Measurements from ENCODE around the gene FOXRED1. TPM values are rescaled to one million over a fixed set of nuclear protein-coding genes. Genes with fewer than 3 reads are reported as not detected.

FOXRED1 gene
- total RNA-seq, 1 donor from 2014 or later, result 16.3 TPM

DNA sequence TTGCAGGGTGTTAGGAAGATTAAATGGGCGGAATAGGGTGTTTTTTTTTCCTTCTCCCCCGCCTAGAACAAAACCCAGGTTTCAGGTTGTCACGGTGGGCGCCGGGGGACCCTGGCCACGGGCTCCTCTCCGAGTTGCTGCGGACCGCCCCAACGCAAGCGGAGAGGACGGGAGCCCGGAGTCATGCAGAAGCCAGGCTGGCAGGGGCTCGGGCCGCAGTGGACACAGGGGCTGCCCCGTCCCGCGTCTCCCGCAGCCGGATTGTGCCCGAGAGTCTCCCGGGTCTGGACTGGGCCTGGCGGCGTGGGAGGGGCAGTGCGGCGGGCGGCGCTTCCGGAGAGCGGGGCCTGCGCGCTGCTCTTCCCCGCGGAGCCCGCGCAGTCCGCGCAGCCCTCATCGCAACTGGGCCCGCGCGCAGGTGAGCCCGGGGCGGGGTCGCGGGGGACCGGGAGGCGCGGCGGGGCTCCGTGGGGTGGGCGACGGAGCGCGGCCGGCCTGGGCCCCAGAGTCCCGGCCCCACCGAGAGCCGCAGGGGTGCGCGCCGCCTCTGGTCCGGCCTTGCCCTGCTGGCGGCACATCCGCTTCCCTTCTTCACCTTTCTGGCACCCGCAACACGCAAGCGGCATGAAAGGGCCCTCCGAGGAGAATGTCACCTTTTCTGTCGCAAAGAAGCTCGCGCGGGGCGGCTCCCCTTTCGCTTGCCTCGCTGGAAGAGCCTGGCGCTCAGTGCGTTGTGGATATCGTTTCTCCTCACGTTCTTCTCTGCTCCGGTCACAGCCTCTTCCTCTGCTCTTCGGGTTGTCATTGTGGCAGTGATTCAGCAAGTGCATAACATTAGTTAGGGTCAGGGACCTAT, 14.0 kb downstream of the FOXRED1 start, which contains the start of gene TIRAP:
Gene TIRAP, plus strand, starts transcription at position 358 of the 856 bp plus-strand sequence. CDS start 7,802 bp downstream, outside the sequence.
- peaks cover under 1% of the 10 kb centered on the region for H3K36me3 Mint-ChIP-seq (ENCODE audit: low read depth, unreplicated experiment)
- TF ChIP-seq, protein P1, sequence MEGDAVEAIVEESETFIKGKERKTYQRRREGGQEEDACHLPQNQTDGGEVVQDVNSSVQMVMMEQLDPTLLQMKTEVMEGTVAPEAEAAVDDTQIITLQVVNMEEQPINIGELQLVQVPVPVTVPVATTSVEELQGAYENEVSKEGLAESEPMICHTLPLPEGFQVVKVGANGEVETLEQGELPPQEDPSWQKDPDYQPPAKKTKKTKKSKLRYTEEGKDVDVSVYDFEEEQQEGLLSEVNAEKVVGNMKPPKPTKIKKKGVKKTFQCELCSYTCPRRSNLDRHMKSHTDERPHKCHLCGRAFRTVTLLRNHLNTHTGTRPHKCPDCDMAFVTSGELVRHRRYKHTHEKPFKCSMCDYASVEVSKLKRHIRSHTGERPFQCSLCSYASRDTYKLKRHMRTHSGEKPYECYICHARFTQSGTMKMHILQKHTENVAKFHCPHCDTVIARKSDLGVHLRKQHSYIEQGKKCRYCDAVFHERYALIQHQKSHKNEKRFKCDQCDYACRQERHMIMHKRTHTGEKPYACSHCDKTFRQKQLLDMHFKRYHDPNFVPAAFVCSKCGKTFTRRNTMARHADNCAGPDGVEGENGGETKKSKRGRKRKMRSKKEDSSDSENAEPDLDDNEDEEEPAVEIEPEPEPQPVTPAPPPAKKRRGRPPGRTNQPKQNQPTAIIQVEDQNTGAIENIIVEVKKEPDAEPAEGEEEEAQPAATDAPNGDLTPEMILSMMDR (IDR thresholded peaks at IDR 0.05; ENCODE audit: insufficient read depth, low read depth, low read length), result no peak
- no peak for TF ChIP-seq EZH2 (IDR thresholded peaks at IDR 0.05; ENCODE audit: insufficient read depth, low read length)

DNA sequence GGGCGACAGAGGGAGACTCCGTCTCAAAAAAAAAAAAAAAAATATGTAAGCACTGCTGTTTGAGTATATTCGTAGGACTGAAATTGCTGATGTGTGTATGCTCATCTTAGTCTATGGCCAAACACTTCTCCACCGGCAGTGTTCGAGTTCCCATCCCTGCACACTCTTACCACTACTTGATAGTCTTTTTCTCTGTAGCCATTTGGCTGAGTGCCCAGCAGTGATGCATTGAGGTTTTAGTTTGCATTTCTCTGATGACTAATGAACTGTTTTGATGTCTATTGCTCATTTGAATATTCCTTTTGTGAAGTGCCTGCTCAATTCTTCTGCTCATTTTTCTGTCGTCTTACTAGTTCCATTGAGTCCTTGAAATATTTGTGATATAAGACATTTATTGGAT, 15.9 kb downstream of the FOXRED1 start:
- Mint-ChIP-seq H3K4me3 (ENCODE audit: unreplicated experiment) (no peak overlapping the region), H3K27me3 (ENCODE audit: low read depth, unreplicated experiment) (no peaks in the 10 kb centered on the region), H3K9me3 (ENCODE audit: unreplicated experiment) (peaks cover 2% of the 10 kb centered on the region), H3K4me1 (ENCODE audit: low read depth, unreplicated experiment) (peaks cover 8% of the 10 kb centered on the region), H3K27ac (ENCODE audit: unreplicated experiment) (no peak overlapping the region), H3K36me3 (ENCODE audit: low read depth, unreplicated experiment) (peaks cover 4% of the 10 kb centered on the region)
- Histone ChIP-seq H2AFZ (ENCODE audit: low read depth, low read length) (no peak overlapping the region), H3K27me3 (ENCODE audit: insufficient read depth, low read length) (no peaks in the 10 kb centered on the region), H3K4me1 (ENCODE audit: insufficient read depth, low read length) (peaks cover 19% of the 10 kb centered on the region), H3K9ac (ENCODE audit: low read length) (no peak overlapping the region), H4K20me1 (ENCODE audit: insufficient read depth, low read length) (peaks cover 8% of the 10 kb centered on the region), H3K4me2 (ENCODE audit: low read length) (peak overlapping the region; percentile 9), H3K4me3 (ENCODE audit: insufficient read depth, low read depth, low read length) (no peak overlapping the region), H3K27ac (ENCODE audit: low read depth, low read length) (no peak overlapping the region), H3K36me3 (ENCODE audit: insufficient read depth, low read length) (no peaks in the 10 kb centered on the region), H3K9me3 (ENCODE audit: insufficient read depth, low read depth, low read length) (no peaks in the 10 kb centered on the region), H3K79me2 (ENCODE audit: insufficient read depth, low read length) (peaks cover 7% of the 10 kb centered on the region)
- DNase-seq (ENCODE audit: low read depth) (peak; percentile 93), FAIRE-seq (peak; percentile 67)
- TF ChIP-seq, protein P1 (IDR thresholded peaks at IDR 0.05; ENCODE audit: insufficient read depth, low read depth, low read length), result no peak
- TF ChIP-seq EZH2 (IDR thresholded peaks at IDR 0.05; ENCODE audit: insufficient read depth, low read length), result no peak

More for the DNA sequence above, 14.0 kb downstream of the FOXRED1 start, which contains the start of gene TIRAP:
- Histone ChIP-seq H3K36me3 (ENCODE audit: insufficient read depth, low read length) (no peaks in the 10 kb centered on the region), H3K27me3 (ENCODE audit: insufficient read depth, low read length) (no peaks in the 10 kb centered on the region), H3K27ac (ENCODE audit: low read depth, low read length) (peak within 1 kb of the TSS; percentile 68), H4K20me1 (ENCODE audit: insufficient read depth, low read length) (peaks cover 8% of the 10 kb centered on the region), H3K9me3 (ENCODE audit: insufficient read depth, low read depth, low read length) (no peaks in the 10 kb centered on the region), H3K4me3 (ENCODE audit: insufficient read depth, low read depth, low read length) (peak within 1 kb of the TSS; percentile 74), H3K4me1 (ENCODE audit: insufficient read depth, low read length) (peaks cover 19% of the 10 kb centered on the region), H2AFZ (ENCODE audit: low read depth, low read length) (peak within 1 kb of the TSS; percentile 83), H3K79me2 (ENCODE audit: insufficient read depth, low read length) (peaks cover 7% of the 10 kb centered on the region), H3K9ac (ENCODE audit: low read length) (peak within 1 kb of the TSS; percentile 83), H3K4me2 (ENCODE audit: low read length) (peak within 1 kb of the TSS; percentile 88)
- FAIRE-seq (no peak), DNase-seq (ENCODE audit: low read depth) (peak; percentile 29)
- Mint-ChIP-seq H3K27me3 (ENCODE audit: low read depth, unreplicated experiment) (no peaks in the 10 kb centered on the region), H3K4me3 (ENCODE audit: unreplicated experiment) (peak within 1 kb of the TSS; percentile 96), H3K27ac (ENCODE audit: unreplicated experiment) (peak within 1 kb of the TSS; percentile 96), H3K4me1 (ENCODE audit: low read depth, unreplicated experiment) (peaks cover 8% of the 10 kb centered on the region), H3K9me3 (ENCODE audit: unreplicated experiment) (peaks cover 2% of the 10 kb centered on the region)

Data from astrocyte (in vitro differentiated cells and primary cell).